Neural cell (in vitro differentiated cells): Measurements from ENCODE around the gene MSI2.

Source experiments
- EP300 ChIP-seq: fragments of 450-650 bp; conservative IDR thresholded peaks from 2 replicates; pipeline ENCODE4 v1.6.1; 2014; ENCODE audit warnings: antibody characterized with exemption, mild to moderate bottlenecking, moderate library complexity; ENCODE audit not compliant: poor library complexity, severe bottlenecking
- EZH2 ChIP-seq: fragments of 200-600, 300-800 bp; shearing (Covaris generic), sonication (generic); IDR thresholded peaks from 2 replicates; pipeline ENCODE4 v1.6.1; 2014; ENCODE audit warnings: antibody characterized with exemption, low read length, borderline replicate concordance, mild to moderate bottlenecking; ENCODE audit not compliant: insufficient read depth, poor library complexity, severe bottlenecking
- POLR2AphosphoS5 ChIP-seq: IDR thresholded peaks from 2 replicates; pipeline ENCODE4 v1.6.1; 2012
- TAF1 ChIP-seq: IDR thresholded peaks from 2 replicates; pipeline ENCODE4 v1.6.1; 2012; ENCODE audit warnings: low read depth
- TF ChIP-seq, protein P1 (sequence below): fragments of 450-650 bp; IDR thresholded peaks from 2 replicates; pipeline ENCODE4 v1.5.1; 2014; ENCODE audit warnings: antibody characterized with exemption, mild to moderate bottlenecking, moderate library complexity; ENCODE audit not compliant: poor library complexity, severe bottlenecking
- TF ChIP-seq, protein P2 (sequence below): IDR thresholded peaks from 2 replicates; pipeline ENCODE4 v1.6.1; 2012; ENCODE audit warnings: borderline replicate concordance

DNA sequence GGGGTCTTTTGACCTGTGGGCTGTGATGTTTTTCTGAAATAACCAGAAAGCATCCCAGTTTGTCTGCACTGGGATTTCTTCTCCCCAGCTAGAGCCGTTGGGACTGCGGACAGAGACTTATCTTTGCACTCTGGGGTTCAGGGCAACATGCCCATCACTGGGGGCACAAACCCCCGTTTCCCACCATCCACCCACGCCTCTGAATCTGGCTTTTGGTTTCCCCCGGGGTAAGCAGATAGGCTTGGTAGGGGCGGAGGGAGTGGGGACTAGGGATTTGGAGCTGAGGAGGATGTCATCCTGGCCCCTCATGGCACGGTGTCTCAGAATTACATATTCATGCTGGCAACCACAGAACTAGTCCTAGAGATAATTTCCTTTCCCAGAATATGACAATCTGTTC lies 420.2 kb downstream of the MSI2 start:
- TF ChIP-seq, protein P1, sequence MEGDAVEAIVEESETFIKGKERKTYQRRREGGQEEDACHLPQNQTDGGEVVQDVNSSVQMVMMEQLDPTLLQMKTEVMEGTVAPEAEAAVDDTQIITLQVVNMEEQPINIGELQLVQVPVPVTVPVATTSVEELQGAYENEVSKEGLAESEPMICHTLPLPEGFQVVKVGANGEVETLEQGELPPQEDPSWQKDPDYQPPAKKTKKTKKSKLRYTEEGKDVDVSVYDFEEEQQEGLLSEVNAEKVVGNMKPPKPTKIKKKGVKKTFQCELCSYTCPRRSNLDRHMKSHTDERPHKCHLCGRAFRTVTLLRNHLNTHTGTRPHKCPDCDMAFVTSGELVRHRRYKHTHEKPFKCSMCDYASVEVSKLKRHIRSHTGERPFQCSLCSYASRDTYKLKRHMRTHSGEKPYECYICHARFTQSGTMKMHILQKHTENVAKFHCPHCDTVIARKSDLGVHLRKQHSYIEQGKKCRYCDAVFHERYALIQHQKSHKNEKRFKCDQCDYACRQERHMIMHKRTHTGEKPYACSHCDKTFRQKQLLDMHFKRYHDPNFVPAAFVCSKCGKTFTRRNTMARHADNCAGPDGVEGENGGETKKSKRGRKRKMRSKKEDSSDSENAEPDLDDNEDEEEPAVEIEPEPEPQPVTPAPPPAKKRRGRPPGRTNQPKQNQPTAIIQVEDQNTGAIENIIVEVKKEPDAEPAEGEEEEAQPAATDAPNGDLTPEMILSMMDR = no peak
- TF ChIP-seq, protein P2, sequence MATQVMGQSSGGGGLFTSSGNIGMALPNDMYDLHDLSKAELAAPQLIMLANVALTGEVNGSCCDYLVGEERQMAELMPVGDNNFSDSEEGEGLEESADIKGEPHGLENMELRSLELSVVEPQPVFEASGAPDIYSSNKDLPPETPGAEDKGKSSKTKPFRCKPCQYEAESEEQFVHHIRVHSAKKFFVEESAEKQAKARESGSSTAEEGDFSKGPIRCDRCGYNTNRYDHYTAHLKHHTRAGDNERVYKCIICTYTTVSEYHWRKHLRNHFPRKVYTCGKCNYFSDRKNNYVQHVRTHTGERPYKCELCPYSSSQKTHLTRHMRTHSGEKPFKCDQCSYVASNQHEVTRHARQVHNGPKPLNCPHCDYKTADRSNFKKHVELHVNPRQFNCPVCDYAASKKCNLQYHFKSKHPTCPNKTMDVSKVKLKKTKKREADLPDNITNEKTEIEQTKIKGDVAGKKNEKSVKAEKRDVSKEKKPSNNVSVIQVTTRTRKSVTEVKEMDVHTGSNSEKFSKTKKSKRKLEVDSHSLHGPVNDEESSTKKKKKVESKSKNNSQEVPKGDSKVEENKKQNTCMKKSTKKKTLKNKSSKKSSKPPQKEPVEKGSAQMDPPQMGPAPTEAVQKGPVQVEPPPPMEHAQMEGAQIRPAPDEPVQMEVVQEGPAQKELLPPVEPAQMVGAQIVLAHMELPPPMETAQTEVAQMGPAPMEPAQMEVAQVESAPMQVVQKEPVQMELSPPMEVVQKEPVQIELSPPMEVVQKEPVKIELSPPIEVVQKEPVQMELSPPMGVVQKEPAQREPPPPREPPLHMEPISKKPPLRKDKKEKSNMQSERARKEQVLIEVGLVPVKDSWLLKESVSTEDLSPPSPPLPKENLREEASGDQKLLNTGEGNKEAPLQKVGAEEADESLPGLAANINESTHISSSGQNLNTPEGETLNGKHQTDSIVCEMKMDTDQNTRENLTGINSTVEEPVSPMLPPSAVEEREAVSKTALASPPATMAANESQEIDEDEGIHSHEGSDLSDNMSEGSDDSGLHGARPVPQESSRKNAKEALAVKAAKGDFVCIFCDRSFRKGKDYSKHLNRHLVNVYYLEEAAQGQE = no peak
- TF ChIP-seq POLR2AphosphoS5 (no peak), EZH2 (no peak), TAF1 (no peak), EP300 (no peak)
